Suprapubic skin (tissue), 3 donors: ENCODE data around the gene LRRIQ1.

Experiments
- POLR2A ChIP-seq, 2 donors: fragments of 450-650 bp; IDR thresholded peaks; one replicate each; pipeline ENCODE4 v1.6.1; 2017; ENCODE audit warnings: antibody characterized with exemption in 2 of 2, mild to moderate bottlenecking in 2 of 2, moderate library complexity in 2 of 2
- TF ChIP-seq, protein P1 (sequence below), 2 donors: fragments of 200-600 bp in 1 of 2; fragments of 450-650 bp in 1 of 2; sonication (generic) in 1 of 2; IDR thresholded peaks; one replicate each; pipeline ENCODE4 v1.5.1; 2016 to 2019; ENCODE audit warnings: antibody characterized with exemption in 2 of 2, mild to moderate bottlenecking in 1 of 2, moderate library complexity in 1 of 2

DNA sequence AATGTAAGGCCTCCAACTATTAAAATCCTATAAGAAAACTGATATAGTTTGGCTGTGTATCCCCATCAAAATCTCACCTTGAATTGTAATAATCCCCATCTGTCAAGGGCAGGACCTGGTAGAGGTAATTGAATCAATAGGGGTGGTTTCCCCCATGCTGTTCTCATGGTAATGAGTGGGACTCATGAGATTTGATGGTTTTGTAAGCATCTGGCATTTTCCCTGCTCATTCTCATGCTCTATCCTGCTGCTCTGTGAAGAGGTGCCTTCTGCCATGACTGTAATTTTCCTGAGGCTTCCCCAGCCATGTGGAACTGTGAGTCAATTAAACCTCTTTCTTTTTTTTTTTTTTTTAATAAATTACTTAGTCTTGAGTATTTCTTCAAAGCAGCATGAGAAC is 31.9 kb upstream of the LRRIQ1 start:
- TF ChIP-seq POLR2A (IDR thresholded peaks at IDR 0.05), result no peak
- TF ChIP-seq, protein P1, sequence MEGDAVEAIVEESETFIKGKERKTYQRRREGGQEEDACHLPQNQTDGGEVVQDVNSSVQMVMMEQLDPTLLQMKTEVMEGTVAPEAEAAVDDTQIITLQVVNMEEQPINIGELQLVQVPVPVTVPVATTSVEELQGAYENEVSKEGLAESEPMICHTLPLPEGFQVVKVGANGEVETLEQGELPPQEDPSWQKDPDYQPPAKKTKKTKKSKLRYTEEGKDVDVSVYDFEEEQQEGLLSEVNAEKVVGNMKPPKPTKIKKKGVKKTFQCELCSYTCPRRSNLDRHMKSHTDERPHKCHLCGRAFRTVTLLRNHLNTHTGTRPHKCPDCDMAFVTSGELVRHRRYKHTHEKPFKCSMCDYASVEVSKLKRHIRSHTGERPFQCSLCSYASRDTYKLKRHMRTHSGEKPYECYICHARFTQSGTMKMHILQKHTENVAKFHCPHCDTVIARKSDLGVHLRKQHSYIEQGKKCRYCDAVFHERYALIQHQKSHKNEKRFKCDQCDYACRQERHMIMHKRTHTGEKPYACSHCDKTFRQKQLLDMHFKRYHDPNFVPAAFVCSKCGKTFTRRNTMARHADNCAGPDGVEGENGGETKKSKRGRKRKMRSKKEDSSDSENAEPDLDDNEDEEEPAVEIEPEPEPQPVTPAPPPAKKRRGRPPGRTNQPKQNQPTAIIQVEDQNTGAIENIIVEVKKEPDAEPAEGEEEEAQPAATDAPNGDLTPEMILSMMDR (IDR thresholded peaks at IDR 0.05), result no peak
